ENCODE measurements around the gene ZNF367. TPM values are rescaled to one million over a fixed set of nuclear protein-coding genes. Genes with fewer than 3 reads are reported as not detected.

The ZNF367 gene
- total and polyA plus RNA-seq, 2 donors (not counting 3 experiments of a cell fraction or from before 2014, with no cell fraction given) = 1.7 to 10.0 TPM

GRCh38 chr9:96361668-96362067, 56.5 kb downstream of the ZNF367 start:
- H3K36me3 ChIP-seq (ENCODE audit: control insufficient read depth in 2 of 2, extremely low read depth in 1 of 2, insufficient read depth in 2 of 2, low read length in 2 of 2) = peaks cover 4 to 8% of the 10 kb centered on the region in 2 experiments
- CTCF ChIA-PET = no interaction called here
- H3K4me1 ChIP-seq (ENCODE audit: control insufficient read depth, extremely low read depth, insufficient read depth, low read length) = no peaks in the 10 kb centered on the region
- no TSS peak for BruUV-seq (replicated peaks)
- TF ChIP-seq POLR2A (IDR thresholded peaks at IDR 0.05; ENCODE audit: low read depth, low read length) (no peak), MAX (IDR thresholded peaks at IDR 0.05; ENCODE audit: insufficient read depth, insufficient read length) (no peak), JUN (IDR thresholded peaks at IDR 0.05; ENCODE audit: borderline replicate concordance, insufficient read depth, insufficient read length, low read depth) (no peak), CTCF (IDR thresholded peaks at IDR 0.05; ENCODE audit: extremely low read depth in 1 of 2, insufficient read depth in 1 of 2, low read depth in 1 of 2, low read length in 2 of 2) (no peak), EZH2 (IDR thresholded peaks at IDR 0.05; ENCODE audit: borderline replicate concordance, low read depth, low read length, severe bottlenecking) (no peak), POLR2AphosphoS5 (IDR thresholded peaks at IDR 0.05; ENCODE audit: insufficient read depth, low read depth, low read length) (no peak), GATA2 (IDR thresholded peaks at IDR 0.05; ENCODE audit: insufficient read depth, insufficient read length, low read depth, low read length) (no peak), MYC (IDR thresholded peaks at IDR 0.05; ENCODE audit: low read depth, low read length) (no peak), FOS (IDR thresholded peaks at IDR 0.05; ENCODE audit: borderline replicate concordance, insufficient read depth, low read length) (no peak)
- dilution Hi-C loops (cut with MboI; ENCODE audit: extremely low pct_ligation_motif_present, low sequenced_read_pairs) = no loop called here
- POLR2A ChIA-PET = no interaction called here
- H2AFZ ChIP-seq (ENCODE audit: low read depth, low read length) = no peak overlapping the region
- DNase-seq (ENCODE audit: low read depth, low spot score) = no peak
- H3K4me2 ChIP-seq (ENCODE audit: insufficient read depth, low read length) = no peak overlapping the region
- H4K20me1 ChIP-seq (replicated peaks; ENCODE audit: control insufficient read depth, extremely low read depth, insufficient read depth, low read length) = no peaks in the 10 kb centered on the region
- H3K79me2 ChIP-seq (ENCODE audit: control insufficient read depth, insufficient read depth, low read length) = no peaks in the 10 kb centered on the region
- no peaks in the 10 kb centered on the region for H3K27me3 ChIP-seq (ENCODE audit: control insufficient read depth in 2 of 2, insufficient read depth in 2 of 2, low read length in 2 of 2)
- FAIRE-seq = no peak
- H3K27ac ChIP-seq (ENCODE audit: insufficient read depth, low read depth, low read length) = no peak overlapping the region
- no peak overlapping the region for H3K4me3 ChIP-seq (replicated peaks in 1 of 3; ENCODE audit: insufficient read depth in 1 of 3, low read depth in 1 of 3, low read length in 3 of 3)
- intact Hi-C loops (cut with micrococcal nuclease) = no loop called here
- H3K9me1 ChIP-seq (replicated peaks; ENCODE audit: control insufficient read depth, extremely low read depth, insufficient read depth, low read length) = no peaks in the 10 kb centered on the region
- H3K9ac ChIP-seq (replicated peaks; ENCODE audit: extremely low read depth, insufficient read depth, low read length) = no peak overlapping the region
- no peaks in the 10 kb centered on the region for H3K9me3 ChIP-seq (replicated peaks; ENCODE audit: control insufficient read depth, insufficient read depth, low read length)

Data from endothelial cell of umbilical vein (primary cell).